HG03139 (cell line): ENCODE data around the gene BCORL1.

ENCODE experiments used
- ATAC-seq: cut with Tn5 transposase; IDR thresholded peaks from one replicate; pipeline ENCODE4 v1.9.1; 2021; ENCODE audit not compliant: unreplicated experiment

Gene BCORL1

GRCh38 chrX:129963729-129964128, 18.7 kb upstream of the BCORL1 start:
- no peak for ATAC-seq

DNA sequence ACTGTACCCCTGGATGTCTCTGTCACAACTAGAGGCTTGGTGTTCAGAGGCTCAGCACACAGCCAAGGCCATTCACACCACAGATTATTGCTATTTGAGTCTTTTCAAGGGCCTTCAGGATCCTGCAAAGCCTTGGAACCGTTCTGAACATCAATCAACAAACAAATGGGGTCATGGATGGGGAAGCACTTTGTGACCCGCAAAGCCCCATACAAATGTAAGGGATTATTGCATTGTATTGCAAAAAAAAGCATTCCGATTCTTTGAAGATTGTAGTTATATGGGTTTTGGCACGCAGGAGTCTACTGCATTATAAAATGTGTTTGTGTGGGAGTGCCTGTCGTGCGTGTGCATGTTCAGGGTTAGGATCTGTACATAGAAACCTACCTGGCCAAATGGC, 17.3 kb upstream of the BCORL1 start:
- ATAC-seq, result no peak

DNA sequence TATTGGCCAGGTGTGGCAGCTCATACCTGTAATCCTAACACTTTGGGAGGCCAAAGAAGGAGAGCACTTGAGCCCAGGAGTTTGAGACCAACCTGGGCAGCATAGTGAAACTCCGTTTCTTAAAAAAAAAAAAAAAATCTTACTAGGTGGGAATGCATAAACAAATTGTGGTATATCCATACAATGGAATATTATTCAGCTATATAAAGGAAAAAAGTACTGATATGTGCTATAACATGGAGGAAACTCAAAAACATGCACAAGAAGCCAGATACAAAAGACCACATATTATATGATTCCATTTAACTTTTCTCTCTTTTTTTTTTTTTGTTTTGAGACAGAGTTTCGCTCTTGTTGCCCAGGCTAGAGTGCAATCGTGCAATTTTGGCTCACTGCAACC, 13.5 kb upstream of the BCORL1 start:
- no peak for ATAC-seq

DNA sequence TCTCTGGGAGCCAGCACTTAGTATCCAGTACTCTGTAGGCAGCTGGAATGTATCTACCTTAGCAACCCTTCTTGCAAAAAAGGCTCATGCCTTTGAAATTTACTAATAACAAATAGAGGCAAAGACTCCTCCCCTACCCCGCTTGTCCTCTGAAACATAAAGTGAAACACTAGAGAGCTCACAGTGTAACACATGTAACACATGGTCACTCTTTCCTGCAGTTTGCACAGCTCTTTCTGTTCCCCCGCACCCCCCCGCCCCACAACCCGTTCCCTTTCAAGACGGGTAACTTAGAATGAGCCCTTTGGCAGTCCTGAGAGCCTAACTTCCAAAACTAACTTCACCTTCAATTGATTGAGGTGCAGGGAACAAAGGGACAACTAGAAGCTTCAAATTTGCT, 6.0 kb upstream of the BCORL1 start:
- no peak for ATAC-seq

GRCh38 chrX:129979207-129979920, 3.1 kb upstream of the BCORL1 start:
- ATAC-seq, result no peak

- no peak for ATAC-seq
These were observed 2.4 kb upstream of the BCORL1 start for GRCh38 chrX:129980001-129980401.

- ATAC-seq, result no peak
These were observed 1.8 kb upstream of the BCORL1 start for GRCh38 chrX:129980540-129981199.

DNA sequence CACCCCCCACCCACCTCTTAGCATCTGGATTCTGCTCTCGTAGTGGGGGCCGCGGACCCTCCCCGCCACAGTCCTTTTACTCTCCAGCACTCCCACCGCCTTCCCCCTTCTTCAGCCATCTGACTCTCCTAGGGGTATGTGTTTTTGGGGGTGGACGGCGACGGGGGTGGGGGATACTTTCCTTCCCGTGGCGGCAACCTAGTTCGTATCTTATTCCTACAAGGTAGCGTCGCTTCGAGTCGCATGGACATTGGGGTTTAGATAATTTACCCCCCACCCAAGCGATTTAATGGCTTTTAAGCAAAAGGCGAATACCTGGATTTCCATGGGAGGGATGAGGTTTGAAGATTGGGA, 1.3 kb upstream of the BCORL1 start:
- no peak for ATAC-seq

DNA sequence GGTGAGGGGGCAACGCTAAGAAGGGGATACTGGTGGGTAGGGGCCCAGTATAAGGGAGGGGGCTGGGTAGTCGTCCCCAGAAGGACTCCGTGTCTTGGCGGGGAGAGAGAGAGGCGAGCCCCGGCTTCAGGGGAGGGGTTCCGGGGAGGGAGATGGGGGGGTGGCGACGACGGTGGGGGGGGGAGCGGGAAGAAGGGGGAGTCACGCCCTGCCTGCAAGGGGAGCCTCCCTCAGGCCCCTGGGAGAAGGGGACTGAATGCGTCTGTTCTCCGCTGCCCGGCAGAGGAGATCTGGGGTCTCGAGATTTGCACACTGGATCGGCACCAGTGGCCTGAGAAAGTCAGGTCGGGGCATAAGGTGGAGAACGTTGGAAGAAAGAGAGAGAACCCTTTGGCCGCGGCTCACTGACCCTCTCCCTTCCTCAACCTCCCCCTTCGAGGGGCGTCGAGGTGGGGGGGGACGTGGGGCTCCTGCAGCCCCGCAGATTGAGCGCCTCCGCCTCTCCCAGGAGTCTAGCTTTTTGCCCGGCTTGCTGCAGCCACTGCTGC, 609 bp upstream of the BCORL1 start:
- ATAC-seq, result no peak

GRCh38 chrX:129983575-129984110, 1.2 kb downstream of the BCORL1 start:
- no peak for ATAC-seq

GRCh38 chrX:129984111-129984958, 1.9 kb downstream of the BCORL1 start:
- ATAC-seq, result no peak

- ATAC-seq, result no peak
These were observed 5.4 kb downstream of the BCORL1 start for GRCh38 chrX:129987871-129988270.

- no peak for ATAC-seq
These were observed 9.7 kb downstream of the BCORL1 start for GRCh38 chrX:129992181-129992580.

GRCh38 chrX:129996120-129996519, 13.7 kb downstream of the BCORL1 start:
- ATAC-seq, result no peak

DNA sequence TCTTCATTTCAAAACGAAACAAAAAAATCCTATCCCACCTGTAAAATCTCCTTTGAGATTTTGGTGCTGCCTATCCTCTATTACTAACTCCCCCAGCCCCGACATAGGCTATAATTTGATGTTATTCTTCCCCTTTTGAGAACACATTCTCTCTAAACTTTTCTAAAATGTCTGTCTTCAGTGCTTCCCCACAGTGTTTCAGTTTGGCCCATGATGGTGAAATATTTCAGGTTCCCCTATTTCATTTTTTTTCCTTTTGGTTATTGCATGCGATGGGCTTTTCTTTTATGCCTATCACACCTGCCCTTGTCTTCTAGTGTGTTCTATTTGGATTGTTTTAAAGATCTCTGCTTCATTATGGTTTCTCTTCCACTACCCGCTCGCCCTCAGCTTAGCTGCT, 14.7 kb downstream of the BCORL1 start:
- ATAC-seq, result no peak

DNA sequence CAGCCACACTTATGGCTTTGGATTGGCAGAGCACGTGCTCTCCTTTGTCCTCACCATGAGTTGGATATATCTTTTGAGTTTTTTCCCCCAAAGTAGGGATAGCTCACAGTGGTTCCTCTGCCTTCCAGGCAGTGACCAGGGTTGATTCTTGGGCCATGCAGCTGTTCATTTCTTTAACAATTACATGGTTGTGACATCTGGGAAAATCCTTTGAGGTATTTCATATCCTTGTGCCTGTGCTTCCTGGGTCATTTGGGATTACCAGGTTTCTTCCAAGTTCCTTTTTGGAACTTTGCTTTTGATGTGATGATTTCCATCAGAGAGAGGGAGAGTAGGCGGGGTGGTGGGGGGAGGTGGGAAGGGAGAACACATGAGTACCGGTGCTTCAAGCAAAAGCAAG, 15.6 kb downstream of the BCORL1 start:
- no peak for ATAC-seq

- ATAC-seq, result no peak
These were observed 19.5 kb downstream of the BCORL1 start for GRCh38 chrX:130001893-130002292.

DNA sequence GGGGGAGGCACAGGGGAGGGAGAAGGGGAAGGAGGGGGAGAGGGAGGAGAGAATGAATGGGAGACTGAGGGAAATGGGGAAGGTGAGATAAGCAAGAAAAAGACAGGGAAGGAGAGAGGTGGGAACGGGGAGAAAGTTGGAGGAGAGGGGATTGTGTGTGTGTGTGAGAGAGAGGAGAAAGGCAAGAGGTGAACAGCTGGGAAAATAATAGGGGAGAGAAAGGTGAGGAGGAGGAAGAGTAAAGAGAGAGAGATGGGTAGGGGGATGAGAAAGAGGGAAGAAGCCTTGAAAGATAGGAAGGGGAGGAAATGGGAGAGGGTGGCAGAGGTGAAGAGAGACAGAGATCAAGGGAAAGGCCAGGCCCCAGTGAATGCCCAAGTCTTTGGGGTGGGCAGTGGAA, 20.1 kb downstream of the BCORL1 start:
- no peak for ATAC-seq

DNA sequence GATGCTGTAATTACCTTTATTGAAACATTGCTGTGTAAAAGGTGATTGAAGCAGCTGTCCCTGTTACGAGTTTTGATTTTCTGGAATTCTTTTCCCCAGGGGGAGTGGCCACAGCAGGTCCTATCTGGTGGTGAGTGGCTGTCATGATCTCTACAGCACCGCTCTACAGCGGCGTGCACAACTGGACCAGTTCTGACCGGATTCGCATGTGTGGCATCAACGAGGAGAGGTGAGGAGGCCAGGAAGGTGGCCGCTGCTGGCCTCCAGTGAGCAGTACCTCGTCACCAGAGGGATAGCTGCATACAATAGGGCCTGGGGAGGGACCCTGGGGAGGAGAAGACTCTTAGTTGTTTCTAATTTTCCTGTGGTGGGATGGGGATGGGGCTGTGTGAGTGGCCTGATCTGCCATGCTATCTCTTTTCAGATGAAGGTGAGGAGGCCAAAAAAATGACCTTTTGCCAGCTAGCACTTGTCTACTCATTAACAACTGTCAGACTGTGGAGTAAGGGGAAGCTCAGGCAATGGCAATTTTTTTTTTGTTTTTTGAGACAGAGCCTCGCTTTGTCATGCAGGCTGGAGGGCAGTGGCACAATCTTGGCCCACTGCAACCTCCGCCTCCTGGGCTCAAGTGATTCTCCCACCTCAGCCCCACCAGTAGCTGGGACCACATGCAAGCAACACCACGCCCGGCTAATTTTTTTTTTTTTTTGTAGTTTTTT, 22.8 kb downstream of the BCORL1 start:
- ATAC-seq, result no peak

- ATAC-seq, result no peak
These were observed 27.3 kb downstream of the BCORL1 start for GRCh38 chrX:130009658-130010223.
